Adrenal gland (tissue), 5 donors: Measurements from ENCODE around the gene ESRP2.

ENCODE experiments used
- CTCF ChIP-seq, 6 experiments: fragments of 450-650 bp in 4 of 6; fragments of 200-600 bp in 2 of 6; sonication (generic) in 1 of 6; IDR thresholded peaks; 1 replicate in 5 of 6; 2 replicates in 1 of 6; pipeline versions ENCODE4 v1.5.1 to v1.8.0; 2016 to 2021; ENCODE audit warnings: antibody characterized with exemption in 6 of 6, mild to moderate bottlenecking in 2 of 6, moderate library complexity in 1 of 6
- POLR2A ChIP-seq, 2 donors: fragments of 450-650 bp; IDR thresholded peaks; one replicate each; pipeline ENCODE4 v1.6.1; 2017; ENCODE audit warnings: antibody characterized with exemption in 2 of 2, mild to moderate bottlenecking in 2 of 2, moderate library complexity in 1 of 2
- donor health status: DM: no; HTN: no; CAD: no.

- no peak for TF ChIP-seq CTCF (IDR thresholded peaks at IDR 0.05)
- TF ChIP-seq POLR2A (IDR thresholded peaks at IDR 0.05), result no peak
Measured at GRCh38 chr16:68270353-68270752, 34.4 kb upstream of the ESRP2 start.
